A172 (cell line): ENCODE data around the gene ZNF512. TPM values are rescaled to one million over a fixed set of nuclear protein-coding genes. Genes with fewer than 3 reads are reported as not detected.

Source experiments
- total RNA-seq: library from RNA; depleted of rRNA; stranded (reverse); fragments of >200 nt; shearing (Covaris generic); gene quantifications from 2 replicates; pipeline ENCODE4 v1.2.3, GENCODE V29; 2014; rRNA removed

Gene ZNF512
- total RNA-seq, 1 experiment from 2014 or later = 16.7 TPM

Other genes with a start within 250 kb of the ZNF512 start
- 56.4 and 67.8 TPM in 2 replicates for gene GTF3C2, start 226.3 kb upstream of the ZNF512 start, total RNA-seq
- 31.2 and 43.4 TPM in 2 replicates for gene EIF2B4, start 212.7 kb upstream of the ZNF512 start, total RNA-seq
- gene SNX17, start 212.4 kb upstream of the ZNF512 start, total RNA-seq = 202 and 226 TPM in 2 replicates
- gene ZNF513, start 202.3 kb upstream of the ZNF512 start, total RNA-seq = 1.4 TPM in 1 of 2 replicates, not detected in the other
- gene PPM1G, start 173.5 kb upstream of the ZNF512 start, total RNA-seq = 185 and 200 TPM in 2 replicates
- 170 and 206 TPM in 2 replicates for gene NRBP1, start 154.4 kb upstream of the ZNF512 start, total RNA-seq
- gene KRTCAP3, start 140.7 kb upstream of the ZNF512 start, total RNA-seq = not detected in 2 replicates
- 24.3 and 39.8 TPM in 2 replicates for gene IFT172, start 93.3 kb upstream of the ZNF512 start, total RNA-seq
- gene FNDC4, start 87.8 kb upstream of the ZNF512 start, total RNA-seq = 8.2 and 13.4 TPM in 2 replicates
- not detected in 2 replicates for gene GCKR, start 86.2 kb upstream of the ZNF512 start, total RNA-seq
- 1.6 and 6.5 TPM in 2 replicates for gene CCDC121, start 46.0 kb downstream of the ZNF512 start, total RNA-seq
- 76.1 and 91.6 TPM in 2 replicates for gene GPN1, start 46.0 kb downstream of the ZNF512 start, total RNA-seq
- 29.4 and 32.7 TPM in 2 replicates for gene SUPT7L, start 80.6 kb downstream of the ZNF512 start, total RNA-seq
- 44.5 and 51.0 TPM in 2 replicates for gene SLC4A1AP, start 80.8 kb downstream of the ZNF512 start, total RNA-seq
- gene MRPL33, start 188.7 kb downstream of the ZNF512 start, total RNA-seq = 228 and 237 TPM in 2 replicates